Measurements from ENCODE around the gene HIPK1.

Gene HIPK1

DNA sequence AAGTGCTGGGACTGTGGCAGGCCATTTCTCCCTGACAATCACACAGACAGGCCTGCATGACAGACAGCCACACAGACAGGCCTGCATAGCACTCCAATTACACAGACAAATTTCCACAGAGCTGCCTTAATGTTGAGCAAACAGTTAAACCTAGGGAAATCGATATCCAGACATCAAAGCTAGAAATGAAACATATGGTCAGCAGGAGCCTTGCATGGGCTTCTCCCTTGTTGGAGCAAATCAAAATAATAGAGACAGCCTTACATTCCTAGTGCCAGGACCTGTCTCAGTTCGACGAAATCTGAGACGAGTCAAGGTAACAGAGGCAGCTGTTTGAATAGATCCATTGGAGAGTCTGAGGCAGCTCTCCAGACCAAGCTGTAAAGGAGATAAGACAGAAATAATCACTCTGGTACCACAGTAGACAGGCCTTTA is 92.6 kb downstream of the HIPK1 start:
- DNase-seq: no peak

- DNase-seq: no peak
Observed at GRCh38 chr1:114022877-114023276, 93.8 kb downstream of the HIPK1 start.

DNA sequence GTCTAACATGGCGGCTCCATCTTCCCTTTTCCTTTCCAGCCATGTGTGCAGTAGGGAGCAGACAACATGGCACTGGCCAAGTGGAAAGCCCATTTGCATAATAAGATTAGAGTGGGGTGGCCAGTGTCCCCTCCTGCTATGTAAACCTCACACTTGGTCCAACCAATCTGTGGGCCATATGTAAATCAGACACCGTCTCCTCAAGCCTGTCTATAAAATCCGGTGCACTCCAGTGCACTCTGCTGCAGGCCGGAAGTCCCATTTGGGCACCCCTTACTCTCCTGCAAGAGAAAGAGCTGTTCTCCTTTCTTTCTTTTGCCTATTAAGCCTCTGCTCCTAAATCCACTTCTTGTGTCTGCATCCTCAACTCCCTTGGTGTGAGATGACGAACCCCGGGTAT is 94.3 kb downstream of the HIPK1 start:
- no peak for DNase-seq

- no peak for DNase-seq
Observed at GRCh38 chr1:114024049-114024448, 94.9 kb downstream of the HIPK1 start.

GRCh38 chr1:114025609-114026401 is 96.7 kb downstream of the HIPK1 start:
- DNase-seq: no peak

DNA sequence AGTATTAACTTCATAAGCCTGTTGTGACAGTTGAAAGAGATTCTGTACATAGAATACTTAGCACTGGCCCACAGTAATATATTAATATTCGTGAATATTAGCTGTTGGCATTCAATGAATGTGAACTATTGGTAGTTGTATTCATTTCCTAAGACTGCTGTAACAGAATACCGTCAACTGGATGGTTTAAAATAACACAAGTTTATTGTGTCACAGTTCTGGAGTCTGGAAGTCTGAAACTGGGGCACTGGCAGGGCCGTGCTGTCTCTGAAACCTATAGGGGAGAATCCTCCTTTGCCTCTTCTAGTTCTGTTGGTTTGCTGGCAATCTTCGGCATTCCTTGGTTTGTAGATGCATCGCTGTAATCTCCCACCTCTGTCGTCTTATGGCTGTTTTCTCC is 97.7 kb downstream of the HIPK1 start:
- no peak for DNase-seq

All from NCI-H226 (cell line).